Epithelial cell of esophagus (primary cell): Measurements from ENCODE around the gene LEF1.

Experiments used
- DNase-seq: peaks from one replicate; pipeline ENCODE4 v3.0.0; 2010; ENCODE audit warnings: low read depth
- H3K4me3 ChIP-seq: 2 replicates; pipeline ENCODE4 v1.5.1; 2011; ENCODE audit warnings: mild to moderate bottlenecking, low read length, control low read depth
- CTCF ChIP-seq: IDR thresholded peaks from 2 replicates; pipeline ENCODE4 v1.5.1; 2011; ENCODE audit warnings: low read depth, mild to moderate bottlenecking, low read length, control low read depth, inconsistent platforms; ENCODE audit not compliant: insufficient read depth; ENCODE audit errors: missing control alignments

Gene LEF1

GRCh38 chr4:108116423-108117168 lies 52.1 kb downstream of the LEF1 start:
- no peak overlapping the region for H3K4me3 ChIP-seq
- TF ChIP-seq CTCF = no peak
- DNase-seq = no peak

- no peak for TF ChIP-seq CTCF
- no peak overlapping the region for H3K4me3 ChIP-seq
- no peak for DNase-seq
These were observed 53.6 kb downstream of the LEF1 start for GRCh38 chr4:108115168-108115526.

- TF ChIP-seq CTCF = no peak
- H3K4me3 ChIP-seq = no peak overlapping the region
- DNase-seq = peak; percentile 32
These were observed 54.2 kb downstream of the LEF1 start for GRCh38 chr4:108114503-108114902.

GRCh38 chr4:108113229-108113628 lies 55.5 kb downstream of the LEF1 start:
- DNase-seq = no peak
- H3K4me3 ChIP-seq = no peak overlapping the region
- TF ChIP-seq CTCF = no peak

GRCh38 chr4:108111781-108112180 lies 57.0 kb downstream of the LEF1 start:
- no peak for DNase-seq
- TF ChIP-seq CTCF = no peak
- no peak overlapping the region for H3K4me3 ChIP-seq

- no peak for DNase-seq
- TF ChIP-seq CTCF = no peak
These were observed 58.3 kb downstream of the LEF1 start for GRCh38 chr4:108110450-108110849.

GRCh38 chr4:108109997-108110416 lies 58.7 kb downstream of the LEF1 start:
- H3K4me3 ChIP-seq = no peak overlapping the region
- TF ChIP-seq CTCF = no peak
- no peak for DNase-seq

More at GRCh38 chr4:108110450-108110849, 58.3 kb downstream of the LEF1 start:
- no peak overlapping the region for H3K4me3 ChIP-seq
